H9 (cell line): Measurements from ENCODE around the gene LPAR6. TPM values are rescaled to one million over a fixed set of nuclear protein-coding genes. Genes with fewer than 3 reads are reported as not detected.

ENCODE experiments used
- DNase-seq: peaks from one replicate; pipeline ENCODE4 v3.0.0-alpha.2; 2017
- H2AFZ ChIP-seq: one replicate; pipeline ENCODE4 v1.6.1; 2013; ENCODE audit warnings: mild to moderate bottlenecking, low read length, control low read depth, moderate library complexity
- H2AK5ac ChIP-seq: 2 replicates; pipeline ENCODE4 v1.6.1; 2013; ENCODE audit warnings: low read length, control low read depth, mixed read lengths; ENCODE audit not compliant: insufficient read length
- H2BK120ac ChIP-seq: one replicate; pipeline ENCODE4 v1.6.1; 2013; ENCODE audit warnings: low read depth, mild to moderate bottlenecking, low read length, control low read depth, inconsistent platforms; ENCODE audit not compliant: poor library complexity, severe bottlenecking
- H2BK12ac ChIP-seq: 2 replicates; pipeline ENCODE4 v1.6.1; 2013; ENCODE audit warnings: low read length, control low read depth, mixed read lengths, low read depth; ENCODE audit not compliant: insufficient read length
- H2BK15ac ChIP-seq: 2 replicates; pipeline ENCODE4 v1.6.1; 2013; ENCODE audit warnings: low read depth, low read length, control low read depth
- H2BK20ac ChIP-seq: one replicate; pipeline ENCODE4 v1.6.1; 2013; ENCODE audit warnings: low read depth, mild to moderate bottlenecking, low read length, control low read depth, inconsistent platforms; ENCODE audit not compliant: poor library complexity, severe bottlenecking
- H2BK5ac ChIP-seq: 2 replicates; pipeline ENCODE4 v1.6.1; 2013; ENCODE audit warnings: low read length, control low read depth, mixed read lengths; ENCODE audit not compliant: insufficient read length
- H3K14ac ChIP-seq: 2 replicates; pipeline ENCODE4 v1.6.1; 2013; ENCODE audit warnings: low read length, control low read depth; ENCODE audit not compliant: insufficient read depth
- H3K18ac ChIP-seq: 2 replicates; pipeline ENCODE4 v1.6.1; 2013; ENCODE audit warnings: low read depth, mild to moderate bottlenecking, mixed read lengths, low read length, control low read depth; ENCODE audit not compliant: insufficient read length
- H3K23ac ChIP-seq: 2 replicates; pipeline ENCODE4 v1.6.1; 2013; ENCODE audit warnings: low read length, control low read depth, mixed read lengths, low read depth; ENCODE audit not compliant: insufficient read length
- H3K23me2 ChIP-seq: 2 replicates; pipeline ENCODE4 v1.6.1; 2013; ENCODE audit warnings: low read depth, mild to moderate bottlenecking, mixed read lengths, low read length, control low read depth; ENCODE audit not compliant: insufficient read length, poor library complexity, severe bottlenecking
- H3K27ac ChIP-seq: 2 replicates; pipeline ENCODE4 v1.5.1; 2013; ENCODE audit warnings: low read length, control low read depth, mixed read lengths, low read depth; ENCODE audit not compliant: insufficient read length
- H3K27me3 ChIP-seq: 2 replicates; pipeline ENCODE4 v1.6.1; 2013; ENCODE audit warnings: low read length, control low read depth, inconsistent platforms; ENCODE audit not compliant: insufficient read depth
- H3K4ac ChIP-seq: 2 replicates; pipeline ENCODE4 v1.6.1; 2013; ENCODE audit warnings: low read depth, mild to moderate bottlenecking, control low read depth, inconsistent platforms, low read length, moderate library complexity
- H3K4me1 ChIP-seq: 2 replicates; pipeline ENCODE4 v1.6.1; 2013; ENCODE audit warnings: low read length, control low read depth, inconsistent platforms; ENCODE audit not compliant: insufficient read depth
- H3K4me2 ChIP-seq: 2 replicates; pipeline ENCODE4 v1.6.1; 2013; ENCODE audit warnings: low read length, control low read depth, mixed read lengths; ENCODE audit not compliant: insufficient read length, insufficient read depth
- H3K56ac ChIP-seq: 2 replicates; pipeline ENCODE4 v1.6.1; 2013; ENCODE audit warnings: low read depth, mild to moderate bottlenecking, mixed read lengths, low read length, control low read depth; ENCODE audit not compliant: insufficient read length
- H3K79me1 ChIP-seq: 2 replicates; pipeline ENCODE4 v1.6.1; 2013; ENCODE audit warnings: low read depth, mild to moderate bottlenecking, moderate library complexity, low read length, control low read depth, inconsistent platforms; ENCODE audit not compliant: insufficient read depth, poor library complexity, severe bottlenecking
- H3K79me2 ChIP-seq: 2 replicates; pipeline ENCODE4 v1.6.1; 2013; ENCODE audit warnings: low read length, control low read depth, inconsistent platforms; ENCODE audit not compliant: insufficient read depth
- H3K9ac ChIP-seq: 2 replicates; pipeline ENCODE4 v1.6.1; 2013; ENCODE audit warnings: low read length, control low read depth, mixed read lengths; ENCODE audit not compliant: insufficient read length; ENCODE audit errors: extremely low read depth
- H3K9me3 ChIP-seq: one replicate; pipeline ENCODE4 v1.6.1; 2013; ENCODE audit warnings: low read depth, low read length, inconsistent platforms; ENCODE audit not compliant: control insufficient read depth
- H3T11ph ChIP-seq: one replicate; pipeline ENCODE4 v1.6.1; 2013; ENCODE audit warnings: mild to moderate bottlenecking, low read length, control low read depth, inconsistent platforms
- H4K20me1 ChIP-seq: one replicate; pipeline ENCODE4 v1.6.1; 2013; ENCODE audit not compliant: control insufficient read depth, insufficient read length, insufficient read depth
- H4K5ac ChIP-seq: 2 replicates; pipeline ENCODE4 v1.6.1; 2013; ENCODE audit warnings: low read depth, mild to moderate bottlenecking, mixed read lengths, low read length, control low read depth; ENCODE audit not compliant: insufficient read length
- H4K8ac ChIP-seq: replicated peaks from 2 replicates; pipeline ENCODE4 v1.6.1; 2013; ENCODE audit warnings: low read length, control low read depth, mixed read lengths, low read depth; ENCODE audit not compliant: insufficient read length
- H4K91ac ChIP-seq: 2 replicates; pipeline ENCODE4 v1.6.1; 2013; ENCODE audit warnings: low read depth, mild to moderate bottlenecking, moderate library complexity, mixed read lengths, low read length, control low read depth; ENCODE audit not compliant: insufficient read length
- H3K27ac Mint-ChIP-seq, 3 experiments: 2 replicates in 2 of 3; 3 replicates in 1 of 3; pipeline ENCODE4 v1.8.0; 2020 to 2021; ENCODE audit warnings: mixed read lengths in 3 of 3, mild to moderate bottlenecking in 1 of 3, moderate library complexity in 1 of 3
- H3K27me3 Mint-ChIP-seq: 2 replicates; pipeline ENCODE4 v1.8.0; 2021; ENCODE audit warnings: low read depth, mild to moderate bottlenecking, moderate library complexity, mixed read lengths
- H3K36me3 Mint-ChIP-seq, 3 experiments: 2 replicates in 2 of 3; 3 replicates in 1 of 3; pipeline ENCODE4 v1.8.0; 2020 to 2021; ENCODE audit warnings: low read depth in 3 of 3, mixed read lengths in 3 of 3; ENCODE audit not compliant: insufficient read depth in 1 of 3
- H3K4me1 Mint-ChIP-seq, 2 experiments: 2 replicates each; pipeline ENCODE4 v1.8.0; 2020; ENCODE audit warnings: mixed read lengths in 2 of 2
- H3K4me3 Mint-ChIP-seq, 2 experiments: 2 replicates in 1 of 2; 3 replicates in 1 of 2; pipeline ENCODE4 v1.8.0; 2020 to 2021; ENCODE audit warnings: mild to moderate bottlenecking in 2 of 2, mixed read lengths in 2 of 2, moderate library complexity in 1 of 2
- H3K9me3 Mint-ChIP-seq, 2 experiments: 2 replicates in 1 of 2; 3 replicates in 1 of 2; pipeline ENCODE4 v1.8.0; 2020; ENCODE audit warnings: mild to moderate bottlenecking in 2 of 2, mixed read lengths in 2 of 2, moderate library complexity in 1 of 2
- CTCF ChIP-seq: fragments of 200-600 bp; sonication (generic); conservative IDR thresholded peaks from 3 replicates; pipeline ENCODE4 v1.8.0; 2021; ENCODE audit warnings: antibody characterized with exemption, mild to moderate bottlenecking
- WGBS: extraction: QIAGEN DNeasy Blood & Tissue Kit; methylation state at CpG from one replicate; pipeline ENCODE4 v1.1.7; 2013; ENCODE audit warnings: missing lambda C conversion rate, low lambda C conversion rate, mixed read lengths; ENCODE audit not compliant: insufficient read length; ENCODE audit errors: extremely low coverage; 5-methylcytosine and 5-hydroxymethylcytosine counted together
- total RNA-seq: library from RNA; stranded (reverse); gene quantifications from 2 replicates; pipeline ENCODE4 v1.2.1, GENCODE V29; 2021

Gene LPAR6
- total RNA-seq, 1 experiment from 2014 or later = 4.2 TPM

- no peak overlapping the region for H2BK12ac ChIP-seq
- no peak for DNase-seq
- no peaks in the 10 kb centered on the region for H4K20me1 ChIP-seq
- H3K4me2 ChIP-seq = no peak overlapping the region
- no peak overlapping the region for H3K14ac ChIP-seq
- H2AK5ac ChIP-seq = no peak overlapping the region
- no peak overlapping the region for H2BK15ac ChIP-seq
- H3K27ac Mint-ChIP-seq = no peak overlapping the region; a peak in 1 of 7 replicates
- H3K27ac ChIP-seq = no peak overlapping the region
- no peaks in the 10 kb centered on the region for H3K23me2 ChIP-seq
- H2BK20ac ChIP-seq = no peak overlapping the region
- no peak overlapping the region for H4K5ac ChIP-seq
- H3K4me3 Mint-ChIP-seq = no peak overlapping the region
- no peak overlapping the region for H3T11ph ChIP-seq
- no peaks in the 10 kb centered on the region for H3K4me1 ChIP-seq
- H3K9ac ChIP-seq = no peak overlapping the region
- H3K18ac ChIP-seq = no peak overlapping the region
- no peaks in the 10 kb centered on the region for H3K9me3 Mint-ChIP-seq
- no peaks in the 10 kb centered on the region for H3K27me3 Mint-ChIP-seq
- no peaks in the 10 kb centered on the region for H3K79me1 ChIP-seq
- H3K4ac ChIP-seq = no peak overlapping the region
- H3K23ac ChIP-seq = no peak overlapping the region
- no peaks in the 10 kb centered on the region for H3K36me3 Mint-ChIP-seq
- H2BK120ac ChIP-seq = no peak overlapping the region
- H4K91ac ChIP-seq = no peak overlapping the region
- no peaks in the 10 kb centered on the region for H3K27me3 ChIP-seq
- no peak for TF ChIP-seq CTCF
- no peak overlapping the region for H3K56ac ChIP-seq
- no CpG with 5 or more reads among the region's 3 CpGs for WGBS
- no peak overlapping the region for H2BK5ac ChIP-seq
- H4K8ac ChIP-seq = no peak overlapping the region
- H2AFZ ChIP-seq = no peak overlapping the region
- H3K4me1 Mint-ChIP-seq = no peaks in the 10 kb centered on the region; a peak in 1 of 4 replicates
- H3K9me3 ChIP-seq = no peaks in the 10 kb centered on the region
- no peaks in the 10 kb centered on the region for H3K79me2 ChIP-seq
Measured at GRCh38 chr13:48434200-48434599, 21.3 kb upstream of the LPAR6 start.
